Measurements from ENCODE around the gene MRPL51.

The MRPL51 gene

DNA sequence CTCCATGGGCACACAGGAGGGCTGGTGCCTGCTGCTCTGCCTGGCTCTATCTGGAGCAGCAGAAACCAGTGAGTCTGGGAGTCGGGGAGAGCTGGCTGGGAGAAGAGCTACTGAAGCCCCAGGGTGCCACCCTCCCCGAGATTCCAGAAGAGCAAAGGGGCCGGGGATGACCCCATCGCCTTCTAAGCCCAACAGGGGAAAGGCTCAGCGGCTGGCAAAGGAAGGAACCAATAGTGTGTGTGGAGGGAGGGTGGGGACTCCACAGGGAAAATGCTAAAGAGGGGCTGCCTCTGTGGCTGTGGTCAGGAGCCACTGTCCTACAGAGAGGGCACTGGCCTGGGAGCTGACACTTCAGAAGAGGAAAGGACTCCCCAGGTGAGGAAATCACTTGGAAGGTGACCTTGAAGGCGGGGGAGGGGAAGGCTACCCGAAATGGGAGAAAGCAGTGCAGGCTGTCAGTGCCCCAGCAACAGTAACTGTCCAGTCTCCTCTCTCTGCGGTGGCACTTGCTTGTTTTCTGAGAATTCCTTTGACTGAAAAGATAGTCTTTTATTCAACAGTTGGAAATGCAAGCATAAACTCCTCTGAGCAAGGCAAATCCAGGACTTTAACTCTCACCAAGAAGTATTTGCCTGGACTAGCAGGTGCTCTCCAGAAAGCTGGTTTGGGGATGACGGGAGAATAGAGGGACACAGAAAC is 40.7 kb downstream of the MRPL51 start:
- H3K9me3 ChIP-seq, result no peaks in the 10 kb centered on the region
- H3K4me2 ChIP-seq, result peak overlapping the region; percentile 98
- H3K9ac ChIP-seq, result peak overlapping the region; percentile 87
- H3K27me3 ChIP-seq, result no peaks in the 10 kb centered on the region
- H3K4me3 ChIP-seq, result peak overlapping the region; percentile 75
- H4K20me1 ChIP-seq, result no peaks in the 10 kb centered on the region
- peaks cover 40% of the 10 kb centered on the region for H3K36me3 ChIP-seq
- no peak for TF ChIP-seq Cebpa-rat (IDR thresholded peaks at IDR 0.05)
- H3K4me1 ChIP-seq, result peaks cover 69% of the 10 kb centered on the region
- H3K27ac ChIP-seq, result peak overlapping the region; percentile 94

- H4K20me1 ChIP-seq, result no peaks in the 10 kb centered on the region
- peak within 1 kb of the TSS; percentile 98 for H3K4me2 ChIP-seq
- peaks cover 32% of the 10 kb centered on the region for H3K36me3 ChIP-seq
- H3K4me3 ChIP-seq, result peak within 1 kb of the TSS; percentile 75
- TF ChIP-seq Cebpa-rat (IDR thresholded peaks at IDR 0.05), result no peak
- H3K4me1 ChIP-seq, result peaks cover 71% of the 10 kb centered on the region
- peak within 1 kb of the TSS; percentile 87 for H3K9ac ChIP-seq
- H3K9me3 ChIP-seq, result no peaks in the 10 kb centered on the region
- no peaks in the 10 kb centered on the region for H3K27me3 ChIP-seq
- H3K27ac ChIP-seq, result peak within 1 kb of the TSS; percentile 94
Observed at GRCh38 chr12:6451348-6452244, 41.5 kb downstream of the MRPL51 start, which contains the start of gene TAPBPL. TAPBPL (plus strand) TSS chr12:6452042; CDS start chr12:6452249, 207 bp downstream.

DNA sequence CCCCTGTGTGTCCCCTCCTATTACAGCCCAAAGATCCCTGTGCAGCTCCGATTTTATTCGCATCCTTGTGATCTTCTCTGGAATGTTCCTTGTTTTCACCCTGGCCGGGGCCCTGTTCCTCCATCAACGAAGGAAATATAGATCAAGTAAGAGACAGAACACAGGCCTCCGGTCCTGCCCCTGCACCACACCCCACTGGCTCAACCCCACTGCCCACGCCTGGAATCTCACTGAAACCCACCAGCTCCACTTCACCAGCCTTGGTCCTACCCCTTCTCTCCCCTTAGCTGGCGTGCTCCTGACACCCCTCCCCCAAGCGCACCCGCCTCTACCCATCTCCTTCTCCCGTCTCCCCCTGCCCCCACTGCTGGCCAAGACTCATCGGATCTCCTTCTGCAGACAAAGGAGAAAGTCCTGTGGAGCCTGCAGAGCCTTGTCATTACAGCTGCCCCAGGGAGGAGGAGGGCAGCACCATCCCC is 42.2 kb downstream of the MRPL51 start:
- Histone ChIP-seq H3K9ac (peak overlapping the region; percentile 87), H3K36me3 (peaks cover 26% of the 10 kb centered on the region), H4K20me1 (no peaks in the 10 kb centered on the region), H3K9me3 (no peaks in the 10 kb centered on the region), H3K27ac (peak overlapping the region; percentile 94), H3K27me3 (no peaks in the 10 kb centered on the region), H3K4me3 (peak overlapping the region; percentile 75), H3K4me2 (peak overlapping the region; percentile 98), H3K4me1 (peaks cover 78% of the 10 kb centered on the region)
- TF ChIP-seq Cebpa-rat (IDR thresholded peaks at IDR 0.05), result no peak

DNA sequence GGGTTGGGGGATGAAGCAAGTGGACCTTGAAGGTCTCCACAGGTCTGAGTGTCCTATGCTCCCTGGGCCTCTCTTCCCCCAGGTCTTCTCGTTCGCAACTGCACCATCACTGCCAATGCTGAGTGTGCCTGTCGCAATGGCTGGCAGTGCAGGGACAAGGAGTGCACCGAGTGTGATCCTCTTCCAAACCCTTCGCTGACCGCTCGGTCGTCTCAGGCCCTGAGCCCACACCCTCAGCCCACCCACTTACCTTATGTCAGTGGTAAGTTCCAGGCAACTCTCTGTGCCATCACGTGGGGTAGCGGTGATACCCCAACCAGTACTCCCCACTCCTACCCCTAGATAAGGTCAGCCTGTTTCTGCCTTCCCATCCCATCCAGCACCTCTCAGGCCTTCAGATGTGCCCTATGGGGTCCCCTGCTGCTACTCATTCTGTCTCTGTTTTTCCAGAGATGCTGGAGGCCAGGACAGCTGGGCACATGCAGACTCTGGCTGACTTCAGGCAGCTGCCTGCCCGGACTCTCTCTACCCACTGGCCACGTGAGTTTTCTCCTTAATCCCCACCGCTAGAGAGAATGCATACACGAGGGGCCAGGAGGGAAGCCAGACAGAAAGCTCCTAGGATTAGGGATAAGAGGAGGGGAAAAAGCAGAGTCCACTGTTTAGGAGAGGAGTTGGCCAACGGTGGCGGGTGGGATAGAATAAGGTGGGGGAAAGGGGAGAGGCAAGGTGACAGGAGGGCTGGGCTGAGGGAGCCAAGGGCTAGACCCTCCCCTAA is 42.8 kb downstream of the MRPL51 start:
- TF ChIP-seq Cebpa-rat (IDR thresholded peaks at IDR 0.05), result no peak
- Histone ChIP-seq H3K4me2 (peak overlapping the region; percentile 98), H4K20me1 (no peaks in the 10 kb centered on the region), H3K9ac (peak overlapping the region; percentile 87), H3K27me3 (no peaks in the 10 kb centered on the region), H3K4me3 (peak overlapping the region; percentile 75), H3K9me3 (no peaks in the 10 kb centered on the region), H3K27ac (peak overlapping the region; percentile 94), H3K4me1 (peaks cover 85% of the 10 kb centered on the region), H3K36me3 (peaks cover 23% of the 10 kb centered on the region)

DNA sequence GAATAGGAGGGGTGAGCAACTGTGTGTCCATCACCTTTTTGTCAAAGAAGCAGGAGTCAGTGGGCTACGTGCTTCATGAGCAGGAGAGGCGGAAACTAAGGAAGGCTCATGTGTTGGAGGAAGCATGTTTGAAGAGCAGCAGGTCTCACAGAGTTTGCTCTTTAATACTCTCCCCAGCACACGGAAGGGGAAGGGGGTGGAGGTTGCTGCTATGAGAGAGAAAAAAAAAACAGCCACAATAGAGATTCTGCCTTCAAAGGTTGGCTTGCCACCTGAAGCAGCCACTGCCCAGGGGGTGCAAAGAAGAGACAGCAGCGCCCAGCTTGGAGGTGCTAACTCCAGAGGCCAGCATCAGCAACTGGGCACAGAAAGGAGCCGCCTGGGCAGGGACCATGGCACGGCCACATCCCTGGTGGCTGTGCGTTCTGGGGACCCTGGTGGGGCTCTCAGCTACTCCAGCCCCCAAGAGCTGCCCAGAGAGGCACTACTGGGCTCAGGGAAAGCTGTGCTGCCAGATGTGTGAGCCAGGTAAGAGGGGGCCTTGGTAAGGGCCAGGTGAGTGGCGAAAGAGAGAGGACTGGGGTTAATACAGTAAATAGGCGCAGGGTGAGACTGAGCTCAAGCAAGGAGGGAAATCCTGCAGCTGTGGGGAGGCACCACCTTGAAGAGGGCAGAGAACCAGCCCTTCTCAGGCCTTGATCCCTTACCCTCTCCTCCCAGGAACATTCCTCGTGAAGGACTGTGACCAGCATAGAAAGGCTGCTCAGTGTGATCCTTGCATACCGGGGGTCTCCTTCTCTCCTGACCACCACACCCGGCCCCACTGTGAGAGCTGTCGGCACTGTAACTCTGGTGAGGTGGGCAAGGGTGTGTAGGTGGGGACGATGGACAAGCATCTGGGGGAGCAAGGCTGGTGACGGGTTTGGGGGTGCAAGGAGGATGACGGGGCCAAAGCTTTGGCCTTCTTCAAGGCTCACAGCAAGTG is 48.1 kb downstream of the MRPL51 start, which contains the start of gene CD27:
TSS of gene CD27 (plus strand) at position 252 of the 985 bp plus-strand sequence. CDS start at position 393, 141 bp downstream.
- no peaks in the 10 kb centered on the region for H3K27me3 ChIP-seq
- no peak for TF ChIP-seq Cebpa-rat (IDR thresholded peaks at IDR 0.05)
- H3K36me3 ChIP-seq, result no peaks in the 10 kb centered on the region
- H4K20me1 ChIP-seq, result no peaks in the 10 kb centered on the region
- no peaks in the 10 kb centered on the region for H3K9me3 ChIP-seq
- peak within 1 kb of the TSS; percentile 72 for H3K4me2 ChIP-seq
- peak within 1 kb of the TSS; percentile 63 for H3K9ac ChIP-seq
- H3K27ac ChIP-seq, result peak within 1 kb of the TSS; percentile 78
- H3K4me3 ChIP-seq, result peak within 1 kb of the TSS; percentile 32
- H3K4me1 ChIP-seq, result peaks cover 92% of the 10 kb centered on the region

GRCh38 chr12:6444031-6444430 is 49.0 kb downstream of the MRPL51 start:
- TF ChIP-seq Cebpa-rat (IDR thresholded peaks at IDR 0.05), result no peak
- peaks cover 82% of the 10 kb centered on the region for H3K4me1 ChIP-seq
- no peaks in the 10 kb centered on the region for H3K27me3 ChIP-seq
- no peak overlapping the region for H3K4me3 ChIP-seq
- peak overlapping the region; percentile 75 for H3K27ac ChIP-seq
- peak overlapping the region; percentile 15; the same call in 1 of the 2 replicates for H3K9ac ChIP-seq
- peak overlapping the region; percentile 72 for H3K4me2 ChIP-seq
- no peaks in the 10 kb centered on the region for H3K36me3 ChIP-seq
- H3K9me3 ChIP-seq, result no peaks in the 10 kb centered on the region
- H4K20me1 ChIP-seq, result no peaks in the 10 kb centered on the region

GRCh38 chr12:6443361-6443983 is 49.6 kb downstream of the MRPL51 start:
- Histone ChIP-seq H4K20me1 (no peaks in the 10 kb centered on the region), H3K4me2 (peak overlapping the region; percentile 72), H3K4me1 (peaks cover 81% of the 10 kb centered on the region), H3K9ac (peak overlapping the region; percentile 21; the same call in 1 of the 2 replicates), H3K27me3 (no peaks in the 10 kb centered on the region), H3K36me3 (no peaks in the 10 kb centered on the region), H3K27ac (peak overlapping the region; percentile 75), H3K4me3 (no peak overlapping the region), H3K9me3 (no peaks in the 10 kb centered on the region)
- TF ChIP-seq Cebpa-rat (IDR thresholded peaks at IDR 0.05), result no peak

DNA sequence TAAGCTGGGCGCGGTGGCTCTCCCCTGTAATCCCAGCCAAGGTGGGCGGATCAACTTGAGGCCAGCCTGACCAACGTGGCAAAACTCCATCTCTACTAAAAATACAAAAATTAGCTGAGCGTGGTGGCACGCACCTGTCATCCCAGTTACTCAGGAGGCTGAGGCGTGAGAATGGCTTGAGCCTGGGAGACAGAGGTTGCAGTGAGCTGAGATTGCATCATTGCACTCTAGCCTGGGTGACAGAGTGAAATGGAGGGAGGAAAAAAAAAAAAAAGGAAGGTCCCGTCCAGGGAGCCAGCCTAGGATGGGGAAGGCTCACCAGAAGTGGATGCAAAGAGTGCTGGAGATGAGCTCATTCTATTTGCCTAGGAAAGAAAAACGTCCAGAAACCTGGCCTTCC is 50.2 kb downstream of the MRPL51 start:
- H3K36me3 ChIP-seq, result no peaks in the 10 kb centered on the region
- H3K4me3 ChIP-seq, result no peak overlapping the region
- no peak for TF ChIP-seq Cebpa-rat (IDR thresholded peaks at IDR 0.05)
- no peaks in the 10 kb centered on the region for H3K9me3 ChIP-seq
- H4K20me1 ChIP-seq, result no peaks in the 10 kb centered on the region
- H3K9ac ChIP-seq, result peak overlapping the region; percentile 54; the same call in 1 of the 2 replicates
- H3K4me1 ChIP-seq, result peaks cover 79% of the 10 kb centered on the region
- H3K4me2 ChIP-seq, result peak overlapping the region; percentile 72
- H3K27ac ChIP-seq, result peak overlapping the region; percentile 75
- no peaks in the 10 kb centered on the region for H3K27me3 ChIP-seq

All from BLaER1 (cell line).